Astrocyte (in vitro differentiated cells and primary cell): ENCODE measurements around the gene PYGB. TPM values are rescaled to one million over a fixed set of nuclear protein-coding genes. Genes with fewer than 3 reads are reported as not detected.

Source experiments
- DNase-seq: peaks from one replicate; pipeline ENCODE4 v3.0.0-alpha.2; 2010; ENCODE audit warnings: low read depth
- FAIRE-seq: peaks from 2 replicates; lab custom pipeline; 2011; peaks lifted over from hg19 to GRCh38; lab: Jason Lieb, UNC
- H2AFZ ChIP-seq: 2 replicates; pipeline ENCODE4 v1.6.0; 2012; ENCODE audit warnings: low read depth, low read length, inconsistent platforms
- H3K27ac ChIP-seq: 2 replicates; pipeline ENCODE4 v1.5.1; 2011; ENCODE audit warnings: low read depth, low read length, inconsistent platforms
- H3K27me3 ChIP-seq: 2 replicates; pipeline ENCODE4 v1.6.0; 2011; ENCODE audit warnings: low read length, inconsistent platforms; ENCODE audit not compliant: insufficient read depth
- H3K36me3 ChIP-seq: 2 replicates; pipeline ENCODE4 v1.5.1; 2011; ENCODE audit warnings: low read length, inconsistent platforms; ENCODE audit not compliant: insufficient read depth
- H3K4me1 ChIP-seq: 2 replicates; pipeline ENCODE4 v1.5.1; 2011; ENCODE audit warnings: low read length, inconsistent platforms; ENCODE audit not compliant: insufficient read depth
- H3K4me2 ChIP-seq: 2 replicates; pipeline ENCODE4 v1.6.0; 2012; ENCODE audit warnings: low read length, inconsistent platforms
- H3K4me3 ChIP-seq: 2 replicates; pipeline ENCODE4 v1.5.1; 2011; ENCODE audit warnings: low read depth, mild to moderate bottlenecking, low read length, inconsistent platforms; ENCODE audit not compliant: insufficient read depth
- H3K79me2 ChIP-seq: 2 replicates; pipeline ENCODE4 v1.6.0; 2012; ENCODE audit warnings: mild to moderate bottlenecking, low read length, inconsistent platforms; ENCODE audit not compliant: insufficient read depth
- H3K9ac ChIP-seq: 2 replicates; pipeline ENCODE4 v1.6.0; 2012; ENCODE audit warnings: mild to moderate bottlenecking, low read length, inconsistent platforms
- H3K9me3 ChIP-seq: 2 replicates; pipeline ENCODE4 v1.5.1; 2012; ENCODE audit warnings: low read depth, mild to moderate bottlenecking, low read length, inconsistent platforms; ENCODE audit not compliant: insufficient read depth
- H4K20me1 ChIP-seq: 2 replicates; pipeline ENCODE4 v1.6.0; 2012; ENCODE audit warnings: low read length, inconsistent platforms; ENCODE audit not compliant: insufficient read depth
- H3K27ac Mint-ChIP-seq: one replicate; pipeline ENCODE4 v1.8.0; 2021; ENCODE audit warnings: mild to moderate bottlenecking, mixed read lengths; ENCODE audit not compliant: unreplicated experiment
- H3K27me3 Mint-ChIP-seq: one replicate; pipeline ENCODE4 v1.8.0; 2021; ENCODE audit warnings: low read depth, mixed read lengths; ENCODE audit not compliant: unreplicated experiment
- H3K36me3 Mint-ChIP-seq: one replicate; pipeline ENCODE4 v1.8.0; 2021; ENCODE audit warnings: low read depth, mixed read lengths; ENCODE audit not compliant: unreplicated experiment
- H3K4me1 Mint-ChIP-seq: one replicate; pipeline ENCODE4 v1.8.0; 2021; ENCODE audit warnings: low read depth, mixed read lengths; ENCODE audit not compliant: unreplicated experiment
- H3K4me3 Mint-ChIP-seq: one replicate; pipeline ENCODE4 v1.8.0; 2021; ENCODE audit warnings: mild to moderate bottlenecking, moderate library complexity, mixed read lengths; ENCODE audit not compliant: unreplicated experiment
- H3K9me3 Mint-ChIP-seq: one replicate; pipeline ENCODE4 v1.8.0; 2021; ENCODE audit warnings: mild to moderate bottlenecking, mixed read lengths; ENCODE audit not compliant: unreplicated experiment
- CTCF ChIP-seq: IDR thresholded peaks from 2 replicates; pipeline ENCODE4 v1.5.1; 2011; ENCODE audit warnings: low read depth, mild to moderate bottlenecking, inconsistent platforms, low read length, moderate library complexity; ENCODE audit not compliant: insufficient read depth
- EZH2 ChIP-seq: IDR thresholded peaks from 2 replicates; pipeline ENCODE4 v1.6.1; 2012; ENCODE audit warnings: mild to moderate bottlenecking, low read length, inconsistent platforms; ENCODE audit not compliant: insufficient read depth
- total RNA-seq: library from RNA; stranded (reverse); gene quantifications from 2 replicates; pipeline ENCODE4 v1.2.1, GENCODE V29; 2021

Gene PYGB
- total RNA-seq, 1 donor from 2014 or later, result 206 TPM

GRCh38 chr20:25274481-25274880 lies 26.6 kb downstream of the PYGB start:
- Histone ChIP-seq H2AFZ (no peak overlapping the region), H3K36me3 (peaks cover 40% of the 10 kb centered on the region), H3K27ac (no peak overlapping the region), H3K4me1 (no peaks in the 10 kb centered on the region), H4K20me1 (peaks cover 73% of the 10 kb centered on the region), H3K79me2 (peaks cover 43% of the 10 kb centered on the region), H3K27me3 (no peaks in the 10 kb centered on the region), H3K4me2 (no peak overlapping the region), H3K9me3 (no peaks in the 10 kb centered on the region), H3K9ac (no peak overlapping the region), H3K4me3 (no peak overlapping the region)
- Mint-ChIP-seq H3K27me3 (no peaks in the 10 kb centered on the region), H3K4me3 (no peak overlapping the region), H3K9me3 (no peaks in the 10 kb centered on the region), H3K36me3 (peaks cover 19% of the 10 kb centered on the region), H3K27ac (no peak overlapping the region), H3K4me1 (peaks cover 7% of the 10 kb centered on the region)
- no peak for TF ChIP-seq CTCF
- no peak for TF ChIP-seq EZH2
- DNase-seq (no peak), FAIRE-seq (no peak)

- Mint-ChIP-seq H3K9me3 (no peaks in the 10 kb centered on the region), H3K36me3 (peaks cover 17% of the 10 kb centered on the region), H3K4me3 (no peak overlapping the region), H3K27me3 (no peaks in the 10 kb centered on the region), H3K4me1 (peaks cover 7% of the 10 kb centered on the region), H3K27ac (no peak overlapping the region)
- H3K79me2 ChIP-seq, result peaks cover 41% of the 10 kb centered on the region
- no peaks in the 10 kb centered on the region for H3K27me3 ChIP-seq
- DNase-seq, result no peak
- peaks cover 72% of the 10 kb centered on the region for H4K20me1 ChIP-seq
- H3K4me2 ChIP-seq, result no peak overlapping the region
- no peaks in the 10 kb centered on the region for H3K9me3 ChIP-seq
- H2AFZ ChIP-seq, result no peak overlapping the region
- H3K9ac ChIP-seq, result no peak overlapping the region
- H3K4me3 ChIP-seq, result no peak overlapping the region
- H3K4me1 ChIP-seq, result no peaks in the 10 kb centered on the region
- TF ChIP-seq CTCF, result no peak
- no peak for TF ChIP-seq EZH2
- no peak for FAIRE-seq
- H3K27ac ChIP-seq, result no peak overlapping the region
- peaks cover 40% of the 10 kb centered on the region for H3K36me3 ChIP-seq
Measured at GRCh38 chr20:25274891-25275812, 27.3 kb downstream of the PYGB start.
